ENCODE results near the gene F3.

The F3 gene

GRCh38 chr1:94552071-94552586 is 10.6 kb upstream of the F3 start:
- no peak for DNase-seq

DNA sequence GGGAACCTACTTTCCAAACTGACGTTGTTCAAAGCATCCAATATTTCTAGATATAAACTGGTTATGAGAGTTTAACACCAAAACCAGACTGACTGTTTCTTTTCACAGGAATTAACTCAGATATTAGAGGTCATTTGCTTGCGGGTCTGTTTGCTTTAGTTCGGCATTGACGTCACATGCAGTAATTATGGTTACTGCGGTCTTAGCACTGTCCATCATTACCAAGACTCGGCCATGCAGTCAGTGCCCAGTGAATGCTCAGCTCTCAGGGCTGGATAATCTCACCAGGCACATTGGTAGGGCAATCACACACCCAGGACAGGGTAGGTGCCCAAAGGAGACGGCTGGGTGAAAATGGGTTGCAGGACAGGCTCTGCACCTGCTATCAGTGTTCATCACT is 9.9 kb upstream of the F3 start:
- DNase-seq = no peak

DNA sequence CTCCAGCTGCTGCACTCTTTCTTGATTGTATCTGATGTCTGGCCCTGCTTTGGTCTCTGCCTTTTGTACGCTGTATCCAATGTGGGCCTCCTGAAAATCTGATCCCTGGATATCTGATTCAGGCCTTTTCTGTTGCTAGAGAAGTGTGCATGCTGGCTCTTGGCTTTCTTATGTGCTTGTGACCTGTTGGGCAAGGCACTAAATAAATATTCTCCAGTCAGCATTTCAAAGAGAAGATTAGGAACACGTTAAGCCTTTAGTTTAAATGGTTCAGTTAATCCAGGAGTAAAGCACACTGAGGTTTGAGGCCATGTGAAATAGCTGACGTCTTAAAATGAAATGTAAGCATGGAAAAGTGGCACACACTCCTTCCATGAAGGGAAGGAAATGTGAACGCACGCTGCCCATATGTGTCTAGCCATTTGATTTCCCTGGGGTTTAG is 9.3 kb upstream of the F3 start:
- DNase-seq = no peak

DNA sequence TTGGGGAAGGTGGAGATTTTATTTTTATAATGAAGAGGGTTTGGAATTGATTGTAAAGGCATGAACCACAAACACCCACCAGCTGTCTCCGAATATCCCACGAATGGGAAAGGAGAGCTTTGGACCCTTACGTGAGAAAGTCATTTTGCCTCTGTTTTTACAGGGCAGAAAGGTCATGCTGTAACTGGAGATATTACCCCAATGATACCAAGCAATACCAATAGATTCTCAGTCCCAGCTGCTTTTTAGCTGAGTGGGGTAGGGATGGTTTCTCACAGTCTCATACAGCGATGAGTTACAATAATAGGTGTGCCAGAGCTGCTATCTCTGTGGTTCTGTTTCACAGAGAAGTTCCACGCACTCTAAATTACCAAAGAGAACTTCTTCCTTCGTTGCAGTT is 8.8 kb upstream of the F3 start:
- DNase-seq = no peak

- no peak for DNase-seq
Measured at GRCh38 chr1:94549706-94550105, 8.1 kb upstream of the F3 start.

- DNase-seq = no peak
Measured at GRCh38 chr1:94544706-94545490, 3.3 kb upstream of the F3 start.

DNA sequence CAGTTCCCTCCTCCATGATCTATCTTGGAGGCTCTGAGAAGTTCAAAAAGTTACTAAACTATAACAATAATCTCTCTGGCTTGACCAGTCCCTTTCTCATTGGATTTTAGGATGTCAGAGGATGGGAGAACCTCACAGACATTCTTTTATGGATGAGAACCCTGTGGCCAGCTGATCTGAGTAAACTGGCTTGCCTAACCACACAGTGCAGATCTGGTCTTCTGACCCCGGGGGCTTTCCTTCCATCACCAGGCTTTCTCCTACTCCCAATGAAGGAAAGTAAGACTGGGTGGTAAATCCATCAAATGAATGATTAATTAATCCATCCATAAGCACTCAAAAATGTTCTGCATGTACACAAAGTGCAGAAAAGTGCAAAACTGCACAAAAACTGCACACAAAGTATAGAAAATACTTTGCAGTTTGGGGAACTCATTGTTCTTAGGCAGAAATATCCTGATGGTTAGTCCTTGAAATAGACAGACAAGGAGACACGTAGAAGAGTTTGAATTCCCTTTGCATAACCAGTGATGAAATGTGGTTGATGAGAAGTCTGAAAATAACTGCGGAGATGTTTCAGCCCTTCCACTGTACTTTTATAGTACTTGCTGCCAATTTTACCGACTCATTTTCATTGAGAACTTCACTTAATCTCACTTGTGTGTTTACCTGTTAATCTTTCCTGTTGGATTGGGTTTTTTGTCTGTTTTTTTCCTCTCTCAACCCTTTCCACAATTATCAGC is 2.5 kb upstream of the F3 start:
- DNase-seq = no peak

- no peak for DNase-seq
Measured at GRCh38 chr1:94543001-94543400, 1.4 kb upstream of the F3 start.

DNA sequence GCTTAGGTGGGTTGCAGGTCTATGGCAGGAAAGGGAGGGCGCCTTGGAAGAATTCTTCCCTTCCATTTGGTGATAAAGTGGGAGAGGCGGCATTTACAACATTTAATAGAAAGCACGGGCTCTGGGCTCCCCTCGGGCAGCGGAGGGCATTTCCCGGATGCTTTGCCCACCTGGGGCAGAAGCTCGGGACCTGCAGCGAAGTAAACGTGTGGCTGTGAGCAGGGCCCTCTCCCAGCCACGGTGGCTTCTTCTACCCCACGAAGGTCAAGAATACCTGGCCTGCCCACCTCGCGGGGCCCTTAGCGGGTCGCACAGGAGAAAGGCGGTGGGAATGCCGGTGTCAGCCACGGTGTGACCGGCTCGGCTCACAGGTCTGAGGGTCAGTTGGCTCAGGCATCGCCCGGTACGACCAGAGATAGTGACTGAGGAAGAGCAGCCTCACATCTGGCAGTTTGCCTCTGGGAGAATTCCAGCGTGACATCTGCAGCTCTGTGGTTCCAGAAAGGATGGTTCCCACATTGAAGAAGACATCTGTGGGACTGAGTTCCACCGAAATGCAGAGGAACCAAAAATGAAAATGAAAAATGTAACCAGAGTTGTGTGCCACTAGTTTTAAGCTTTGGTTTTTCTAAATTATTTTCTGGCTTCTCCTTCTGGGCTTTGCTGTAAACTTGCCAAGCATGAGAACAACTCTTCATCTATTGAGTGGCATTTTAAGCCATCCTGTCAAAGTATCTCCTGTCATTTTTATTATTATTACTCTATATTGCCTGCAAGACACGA is 720 bp upstream of the F3 start:
- no peak for DNase-seq

GRCh38 chr1:94540440-94541245 is 916 bp downstream of the F3 start:
- no peak for DNase-seq

DNA sequence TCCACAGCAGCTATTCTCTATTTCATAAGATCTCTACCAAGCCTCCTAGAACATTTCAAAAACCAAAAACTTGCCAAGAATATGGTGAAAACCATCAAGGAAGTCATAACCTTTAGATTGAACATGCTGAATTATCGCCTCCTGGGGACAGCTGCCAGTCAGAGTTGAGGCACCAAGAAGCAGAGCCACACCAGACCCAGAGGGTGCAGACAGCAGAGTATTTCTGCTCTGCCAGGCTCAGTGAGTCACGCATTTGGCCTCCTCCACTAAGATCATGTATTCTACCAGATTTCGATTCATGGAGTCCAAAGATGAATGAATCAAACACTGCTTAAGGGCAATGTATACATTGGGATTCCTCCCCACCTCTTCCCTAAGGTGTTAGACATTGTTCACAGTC is 2.1 kb downstream of the F3 start:
- DNase-seq = no peak

GRCh38 chr1:94538243-94538827 is 3.2 kb downstream of the F3 start:
- DNase-seq = no peak

GRCh38 chr1:94537254-94537653 is 4.3 kb downstream of the F3 start:
- DNase-seq = no peak

- DNase-seq = no peak
Measured at GRCh38 chr1:94535879-94536278, 5.7 kb downstream of the F3 start.

DNA sequence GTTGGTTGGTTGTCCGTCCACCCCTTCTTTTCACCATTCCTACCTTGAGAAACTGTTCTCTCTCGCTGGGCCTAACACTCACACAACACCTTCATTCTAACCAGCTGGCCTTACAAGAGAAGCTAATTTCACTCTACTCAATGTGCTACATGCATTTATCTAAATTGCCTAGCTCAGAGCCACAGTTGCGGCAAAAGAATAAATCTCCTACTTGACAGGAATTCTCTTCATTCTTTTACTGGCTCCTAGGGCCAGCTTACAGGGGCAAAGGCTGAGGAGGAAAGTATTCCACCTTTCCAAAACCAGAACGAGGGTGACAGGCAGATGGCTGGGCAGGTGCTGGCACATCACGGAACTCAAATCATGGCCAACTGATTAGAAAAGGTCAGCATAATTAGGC is 6.5 kb downstream of the F3 start:
- DNase-seq = no peak

DNA sequence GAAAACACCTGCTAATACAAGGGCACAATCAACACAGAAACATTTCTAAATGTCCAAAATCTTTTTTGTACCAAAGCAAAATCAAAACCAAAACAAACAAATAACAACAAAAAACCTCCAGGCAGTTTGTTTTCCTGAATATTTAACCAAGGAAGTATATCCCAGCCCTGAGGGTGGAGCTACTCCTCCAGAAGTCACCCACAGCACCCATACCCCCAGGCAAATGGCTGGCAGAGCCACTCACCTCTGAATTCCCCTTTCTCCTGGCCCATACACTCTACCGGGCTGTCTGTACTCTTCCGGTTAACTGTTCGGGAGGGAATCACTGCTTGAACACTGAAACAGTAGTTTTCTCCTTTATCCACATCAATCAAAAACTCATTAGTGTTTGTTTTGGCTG is 9.5 kb downstream of the F3 start:
- DNase-seq = no peak

- DNase-seq = no peak
Measured at GRCh38 chr1:94531664-94532063, 9.9 kb downstream of the F3 start.

DNA sequence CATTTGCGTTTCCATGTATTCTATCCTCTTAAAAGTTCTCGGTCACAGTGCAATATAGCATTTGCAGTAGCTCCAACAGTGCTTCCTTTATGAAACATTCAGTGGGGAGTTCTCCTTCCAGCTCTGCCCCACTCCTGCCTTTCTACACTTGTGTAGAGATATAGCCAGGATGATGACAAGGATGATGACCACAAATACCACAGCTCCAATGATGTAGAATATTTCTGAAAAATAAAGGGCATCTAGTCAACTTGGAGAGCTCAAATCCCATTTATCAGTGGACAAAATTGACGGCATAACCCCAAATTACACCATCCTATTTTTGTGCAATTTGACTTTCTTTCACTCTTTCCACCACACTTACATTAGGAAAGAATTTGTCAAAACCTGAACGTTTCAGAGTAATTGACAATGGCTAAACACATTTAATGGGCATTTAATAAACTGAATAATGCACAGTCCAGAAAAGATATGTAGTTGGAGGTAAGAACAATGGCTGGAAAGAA is 11.1 kb downstream of the F3 start:
- DNase-seq = no peak

GRCh38 chr1:94529416-94529815 is 12.1 kb downstream of the F3 start:
- DNase-seq = no peak

DNA sequence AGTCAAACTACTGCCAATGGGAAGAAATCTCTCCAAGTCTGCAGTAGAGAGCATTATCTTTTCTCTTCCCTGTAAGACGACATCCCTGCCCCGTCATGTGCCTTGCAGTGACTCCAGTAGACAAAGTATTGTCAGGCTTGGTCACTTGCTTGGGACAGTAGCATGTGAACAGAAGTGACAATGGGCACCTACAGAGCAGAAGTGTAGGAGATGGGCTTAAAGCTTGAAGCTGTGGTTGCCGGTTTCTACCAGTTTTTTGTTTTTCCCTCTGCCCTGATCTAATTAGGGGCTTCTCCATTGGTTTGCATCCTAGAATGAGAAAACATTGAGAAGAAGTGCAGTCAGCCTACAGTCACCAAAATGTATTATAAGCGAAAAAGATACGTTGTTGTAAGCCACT is 12.7 kb downstream of the F3 start:
- DNase-seq = no peak

GRCh38 chr1:94528299-94528698 is 13.3 kb downstream of the F3 start:
- no peak for DNase-seq

DNA sequence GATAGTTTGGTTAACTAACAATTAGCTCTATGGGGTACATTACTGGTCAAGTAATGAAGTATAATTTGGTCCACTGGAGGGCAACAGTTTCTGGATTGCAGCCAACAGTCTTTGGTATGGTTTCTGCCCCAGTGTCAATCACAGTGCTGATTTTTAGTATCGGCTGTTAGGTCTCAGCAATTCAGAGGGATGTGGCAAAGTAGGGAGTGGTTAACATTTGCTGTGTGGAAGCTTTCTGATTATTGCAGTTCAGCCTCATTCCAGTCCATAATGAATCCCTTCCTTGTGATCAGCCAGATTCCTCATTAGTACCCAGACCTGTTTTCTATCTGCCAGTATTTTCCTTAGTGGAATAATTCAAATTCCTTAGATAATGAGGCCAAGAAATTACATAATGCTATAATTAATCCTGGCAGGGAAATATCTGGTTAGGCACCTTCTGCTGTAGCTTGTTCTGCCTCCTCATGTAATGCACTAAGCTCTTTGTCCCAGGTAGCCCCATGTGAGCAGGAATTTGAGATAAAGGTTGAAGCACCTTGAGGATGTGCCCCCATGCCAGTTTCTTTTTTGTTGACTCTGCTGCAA is 14.0 kb downstream of the F3 start:
- no peak for DNase-seq

Data from activated effector memory CD4-positive, alpha-beta T cell treated with anti-CD3 and anti-CD28 coated beads, Interleukin-2, amount 50 U/mL, for 16 hours (primary cell).